ENCODE data around the gene SPDYC.

GRCh38 chr11:65170058-65170534, at the start of gene SPDYC:
- no peak for TF ChIP-seq CTCF (IDR thresholded peaks at IDR 0.05; ENCODE audit: insufficient read depth, low read depth, low read length)
- TF ChIP-seq EZH2 (IDR thresholded peaks at IDR 0.05; ENCODE audit: insufficient read depth, low read length): no peak

Data from astrocyte (in vitro differentiated cells and primary cell).